Measurements from ENCODE around the gene CRACR2B. TPM values are rescaled to one million over a fixed set of nuclear protein-coding genes. Genes with fewer than 3 reads are reported as not detected.
A peak's percentile ranks its signal among the peaks of the same experiment; 100 is the strongest.

CRACR2B gene
- total and polyA plus RNA-seq, 2 of the 13 experiments (the other 11 are each of a cell fraction or from before 2014, with no cell fraction given): 14.9 to 21.0 TPM

GRCh38 chr11:875769-876301 is 48.1 kb downstream of the CRACR2B start (continued):
- TF ChIP-seq ZNF646 (CRISPR knock-in tag; IDR thresholded peaks at IDR 0.05) (no peak), FOXA3 (CRISPR knock-in tag; IDR thresholded peaks at IDR 0.05) (no peak), CEBPG (CRISPR knock-in tag; IDR thresholded peaks at IDR 0.05) (no peak)

DNA sequence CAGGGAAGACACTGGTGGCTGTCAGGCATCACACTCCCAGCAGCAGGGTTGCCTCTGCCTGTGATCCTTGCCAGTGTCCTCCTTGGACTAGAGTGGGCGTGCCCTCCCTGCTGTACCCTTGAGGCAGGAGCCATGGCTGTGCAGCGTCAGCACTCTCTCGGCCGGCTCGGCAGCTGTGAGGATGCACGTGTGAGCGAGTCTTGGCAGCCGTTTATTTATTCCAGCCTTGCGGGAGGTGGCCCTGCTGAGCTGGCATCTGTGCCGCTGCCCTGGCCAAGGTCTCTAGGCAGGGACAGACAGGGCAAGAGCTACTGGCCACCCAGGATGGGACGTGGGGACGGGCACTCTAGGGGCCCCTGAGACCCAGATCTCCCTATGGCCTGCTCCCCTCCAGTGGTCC is 48.8 kb downstream of the CRACR2B start:
- DNase-seq (ENCODE audit: low spot score): no peak
- H3K4me1 ChIP-seq (ENCODE audit: insufficient read depth, low read length): no peaks in the 10 kb centered on the region
- POLR2A ChIA-PET: no interaction called here
- no peak overlapping the region for H3K27ac ChIP-seq (ENCODE audit: extremely low read length, insufficient read depth, low read length)
- no peak overlapping the region for H3K4me3 ChIP-seq (replicated peaks in 1 of 3; ENCODE audit: insufficient read depth in 1 of 3, low read depth in 2 of 3, low read length in 3 of 3)
- H3K4me2 ChIP-seq (ENCODE audit: low read depth, low read length): no peak overlapping the region
- no peak for FAIRE-seq
- no peak for ATAC-seq
- H3K27me3 ChIP-seq (ENCODE audit: control insufficient read depth in 1 of 2, insufficient read depth in 2 of 2, low read length in 2 of 2): no peaks in the 10 kb centered on the region
- H3K9ac ChIP-seq (ENCODE audit: insufficient read depth, low read depth, low read length): no peak overlapping the region
- H4K20me1 ChIP-seq (ENCODE audit: insufficient read depth, low read length): no peaks in the 10 kb centered on the region
- H3K79me2 ChIP-seq (ENCODE audit: insufficient read depth, low read length): no peaks in the 10 kb centered on the region
- H3K9me3 ChIP-seq (ENCODE audit: low read length): no peaks in the 10 kb centered on the region
- CTCF ChIA-PET (ENCODE audit: low intra/inter-chr PET ratio, low total read pairs): no interaction called here
- TF ChIP-seq AGO2 (optimal IDR thresholded peaks at IDR 0.05; ENCODE audit: low read depth, low read length): peak; percentile 58
- TF ChIP-seq KLF6 (CRISPR knock-in tag; IDR thresholded peaks at IDR 0.05): no peak
- in situ Hi-C loops (cut with HindIII; ENCODE audit: extremely low pct_ligation_motif_present, low pct_unique_long_range_greater_than_20kb) (no loop called here), intact Hi-C loops (cut with micrococcal nuclease; ENCODE audit: unreplicated experiment) (no loop called here)
- BruUV-seq (replicated peaks): no TSS peak
- peaks cover 7 to 11% of the 10 kb centered on the region in 2 experiments; a peak in 3 of 5 replicates for H3K36me3 ChIP-seq (replicated peaks in 1 of 2; ENCODE audit: control insufficient read depth in 1 of 2, insufficient read depth in 2 of 2, low read length in 2 of 2)
- WGBS (ENCODE audit: low lambda C conversion rate): 100% methylated on average over 5 of the region's 12 CpGs
- no peak overlapping the region for H2AFZ ChIP-seq (ENCODE audit: low read length)

All from HepG2 (cell line).